BLaER1 treated with 17β-estradiol and CSF1 and Interleukin-3, amounts not matched to agents 10 nM and 100 nM (cell line): ENCODE measurements around the gene PAFAH1B1.

Source experiments
- H3K27ac ChIP-seq, 11 experiments: shearing (Covaris generic); formaldehyde crosslinking; 2 replicates each; pipeline ENCODE4 v1.8.1; 2022
- H3K27me3 ChIP-seq, 11 experiments: shearing (Covaris generic); formaldehyde crosslinking; 2 replicates each; pipeline ENCODE4 v1.8.1; 2022
- H3K36me3 ChIP-seq, 11 experiments: shearing (Covaris generic); formaldehyde crosslinking; 2 replicates each; pipeline ENCODE4 v1.8.1; 2022
- H3K4me1 ChIP-seq, 10 experiments: shearing (Covaris generic); formaldehyde crosslinking; 2 replicates each; pipeline ENCODE4 v1.8.1; 2022
- H3K4me2 ChIP-seq, 11 experiments: shearing (Covaris generic); formaldehyde crosslinking; 2 replicates each; pipeline ENCODE4 v1.8.1; 2022
- H3K4me3 ChIP-seq, 10 experiments: shearing (Covaris generic); formaldehyde crosslinking; 2 replicates each; pipeline ENCODE4 v1.8.1; 2022
- H3K9ac ChIP-seq, 11 experiments: shearing (Covaris generic); formaldehyde crosslinking; 2 replicates each; pipeline ENCODE4 v1.8.1; 2022
- H3K9me3 ChIP-seq, 11 experiments: shearing (Covaris generic); formaldehyde crosslinking; replicated peaks in 1 of 11; 2 replicates each; pipeline ENCODE4 v1.8.1; 2022
- H4K20me1 ChIP-seq, 11 experiments: shearing (Covaris generic); formaldehyde crosslinking; 2 replicates each; pipeline ENCODE4 v1.8.1; 2022
- Cebpa-rat ChIP-seq, 11 experiments: shearing (Covaris generic); IDR thresholded peaks; 2 replicates each; pipeline ENCODE4 v1.8.1; 2022

The PAFAH1B1 gene

DNA sequence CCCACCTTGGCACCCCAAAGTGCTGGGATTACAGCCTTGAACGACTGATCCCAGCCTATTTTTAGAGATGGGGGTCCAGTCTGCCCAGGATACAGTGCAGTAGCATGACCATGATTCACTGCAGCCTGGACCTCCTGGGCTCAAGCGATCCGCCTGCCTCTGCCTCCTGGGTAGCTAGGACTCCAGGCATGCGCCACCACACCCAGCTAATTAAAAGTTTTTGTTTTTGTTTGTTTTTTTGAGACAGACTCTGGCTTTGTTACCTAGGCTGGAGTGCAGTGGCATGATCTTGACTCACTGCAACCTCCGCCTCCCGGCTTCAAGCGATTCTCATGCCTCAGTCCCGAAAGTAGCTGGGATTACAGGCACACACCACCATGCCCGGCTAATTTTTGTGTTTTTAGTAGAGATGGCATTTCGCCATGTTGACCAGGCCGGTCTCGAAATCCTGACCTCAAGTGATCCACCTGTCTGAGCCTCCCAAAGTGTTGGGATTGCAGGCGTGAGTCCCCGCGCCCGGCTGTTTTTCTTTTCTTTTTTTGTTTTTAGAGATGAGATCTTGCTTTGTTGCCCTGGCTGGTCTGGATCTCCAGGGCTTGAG, 2.3 kb upstream of the PAFAH1B1 start:
- H3K4me3 ChIP-seq, result no peak overlapping the region
- no peaks in the 10 kb centered on the region for H3K27me3 ChIP-seq
- no peaks in the 10 kb centered on the region; a peak in 1 of 22 replicates for H3K36me3 ChIP-seq
- H3K4me2 ChIP-seq, result no peak overlapping the region
- H3K27ac ChIP-seq, result no peak overlapping the region
- H3K9ac ChIP-seq, result no peak overlapping the region
- no peaks in the 10 kb centered on the region for H3K9me3 ChIP-seq
- TF ChIP-seq Cebpa-rat (IDR thresholded peaks at IDR 0.05), result no peak
- H4K20me1 ChIP-seq, result peaks cover 18 to 21% (median 20%) of the 10 kb centered on the region in 11 experiments
- H3K4me1 ChIP-seq, result peaks cover 9 to 26% (median 22%) of the 10 kb centered on the region in 10 experiments

DNA sequence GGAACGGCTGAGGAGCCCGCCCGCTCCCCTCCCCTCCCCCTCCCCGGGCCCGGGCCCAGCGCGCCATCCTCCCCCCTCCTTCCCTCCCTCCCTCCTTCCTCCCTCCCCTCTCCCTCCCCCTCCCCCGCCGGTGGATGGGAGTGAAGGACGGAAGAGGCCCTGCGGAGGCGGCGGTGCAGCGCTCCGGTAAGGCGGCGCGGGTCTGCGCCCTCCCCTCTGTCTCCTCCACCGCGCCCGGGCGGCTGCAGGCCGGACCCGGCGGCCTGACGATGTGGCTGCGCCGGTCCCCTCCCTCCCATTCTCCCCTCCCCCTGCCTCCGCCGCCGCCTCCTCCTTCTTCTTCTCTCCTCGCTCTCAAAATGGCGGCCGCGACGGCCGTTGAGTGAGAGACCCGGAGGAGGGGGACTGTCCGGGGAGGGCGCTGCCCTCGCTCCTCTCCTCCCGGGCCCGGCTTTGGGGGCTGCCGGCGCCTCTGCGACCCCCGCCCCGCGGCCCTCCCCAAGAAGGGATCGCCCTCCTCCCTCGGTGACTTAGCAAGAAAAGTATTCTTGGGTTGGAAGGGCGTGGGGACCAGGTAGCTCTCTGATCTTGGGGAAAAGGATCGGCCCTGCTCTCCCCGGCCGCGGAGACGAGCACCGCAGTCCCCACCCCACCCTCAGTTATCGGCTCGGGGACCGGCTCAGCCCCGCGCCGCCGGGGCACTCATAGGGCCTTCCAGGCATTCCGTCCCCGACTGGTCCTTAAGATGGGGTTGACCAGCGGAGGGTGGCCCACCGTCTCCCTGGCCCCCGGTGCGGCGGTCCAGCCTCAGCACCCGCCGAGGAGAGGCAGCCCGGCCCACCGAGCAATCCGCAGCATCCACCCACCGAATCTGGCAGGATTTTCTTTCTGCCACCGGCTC, 617 bp downstream of the PAFAH1B1 start:
- peaks cover 17 to 50% (median 38%) of the 10 kb centered on the region in 10 experiments for H3K4me1 ChIP-seq
- H3K9me3 ChIP-seq, result no peaks in the 10 kb centered on the region
- TF ChIP-seq Cebpa-rat (IDR thresholded peaks at IDR 0.05), result no peak
- peak overlapping the region; percentile 79 to 97 (median 95) for H3K27ac ChIP-seq
- peaks cover 48 to 51% (median 49%) of the 10 kb centered on the region in 11 experiments for H4K20me1 ChIP-seq
- H3K4me3 ChIP-seq, result peak overlapping the region; percentile 95 to 100 (median 98)
- H3K36me3 ChIP-seq, result peaks cover 0 to 24% (median 8%) of the 10 kb centered on the region in 11 experiments; a peak in 11 of 22 replicates
- no peaks in the 10 kb centered on the region for H3K27me3 ChIP-seq
- H3K9ac ChIP-seq, result peak overlapping the region; percentile 88 to 99 (median 98)
- H3K4me2 ChIP-seq, result peak overlapping the region; percentile 78 to 99 (median 93)

DNA sequence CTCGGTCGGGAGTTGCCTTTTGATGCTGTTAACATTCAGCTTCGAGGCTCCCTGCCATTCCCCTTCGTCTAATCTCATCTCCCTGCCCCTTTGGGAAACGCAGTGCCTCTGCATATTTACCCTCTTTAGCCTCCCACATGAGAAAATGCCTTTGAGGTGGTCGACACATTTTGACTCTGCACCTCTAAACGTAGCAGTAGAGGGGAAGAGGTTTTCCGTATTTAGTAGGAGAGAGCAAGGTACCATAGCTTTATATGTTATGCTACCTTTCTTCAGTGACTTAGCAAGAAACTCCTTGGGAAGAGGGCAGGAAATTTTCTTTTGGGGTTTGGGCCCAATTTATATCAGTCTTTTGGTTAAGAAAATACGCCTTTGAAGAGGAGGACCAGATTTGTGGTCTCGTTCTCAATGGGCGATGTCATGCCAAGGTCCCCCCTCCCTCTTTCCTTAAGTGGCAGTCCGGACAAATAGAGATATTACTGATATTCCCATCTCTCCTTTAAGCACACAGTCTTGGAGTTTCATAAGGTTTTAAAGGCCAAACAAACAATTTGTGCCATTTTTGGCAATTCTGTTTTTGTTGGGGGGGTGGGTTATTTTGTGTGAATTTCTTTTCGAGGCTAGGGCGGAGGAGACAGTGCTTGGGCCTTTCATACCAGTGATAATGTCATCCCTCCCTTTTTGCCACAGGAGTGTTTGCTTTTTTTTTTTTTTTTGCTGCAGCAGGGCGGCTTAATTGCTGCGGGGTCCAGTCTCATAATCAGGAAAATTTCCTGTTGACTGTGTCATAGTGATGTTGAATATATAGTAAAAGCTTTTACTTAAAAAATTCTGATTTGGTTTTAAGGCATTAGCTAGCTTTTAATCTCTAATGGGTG, 1.5 kb downstream of the PAFAH1B1 start:
- Histone ChIP-seq H3K4me3 (peak overlapping the region; percentile 95 to 100 (median 98)), H3K9me3 (no peaks in the 10 kb centered on the region), H4K20me1 (peaks cover 56 to 59% (median 58%) of the 10 kb centered on the region in 11 experiments), H3K9ac (peak overlapping the region; percentile 88 to 99 (median 98)), H3K4me1 (peaks cover 17 to 54% (median 38%) of the 10 kb centered on the region in 10 experiments), H3K4me2 (peak overlapping the region; percentile 78 to 99 (median 93)), H3K27me3 (no peaks in the 10 kb centered on the region), H3K36me3 (peaks cover 0 to 33% (median 12%) of the 10 kb centered on the region in 11 experiments; a peak in 14 of 22 replicates), H3K27ac (peak overlapping the region; percentile 79 to 97 (median 95))
- TF ChIP-seq Cebpa-rat (IDR thresholded peaks at IDR 0.05), result no peak

DNA sequence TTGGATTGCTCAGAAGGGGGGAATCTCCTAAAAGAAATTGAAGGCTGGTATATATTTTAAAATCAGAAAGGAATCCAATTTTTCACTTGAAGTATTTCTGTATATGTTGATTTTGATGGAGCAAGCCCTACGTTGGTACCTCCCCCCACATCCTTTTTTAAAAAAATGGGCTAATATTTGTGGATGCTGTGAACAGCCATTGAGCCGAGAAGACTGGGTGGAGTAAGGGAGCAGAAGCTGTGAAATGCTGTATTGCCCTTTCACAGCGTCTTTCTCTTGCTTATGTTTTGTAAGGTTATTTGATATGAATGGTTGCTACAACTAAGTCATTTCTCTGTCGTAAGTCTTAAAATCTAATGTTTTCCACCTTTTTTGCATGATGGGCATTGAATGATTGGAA, 2.3 kb downstream of the PAFAH1B1 start:
- H3K9me3 ChIP-seq, result no peaks in the 10 kb centered on the region
- H3K4me3 ChIP-seq, result peak overlapping the region; percentile 95 to 100 (median 98)
- no peak for TF ChIP-seq Cebpa-rat (IDR thresholded peaks at IDR 0.05)
- peak overlapping the region; percentile 88 to 99 (median 98) for H3K9ac ChIP-seq
- peaks cover 0 to 36% (median 16%) of the 10 kb centered on the region in 11 experiments; a peak in 15 of 22 replicates for H3K36me3 ChIP-seq
- H3K4me2 ChIP-seq, result peak overlapping the region; percentile 78 to 99 (median 93)
- no peaks in the 10 kb centered on the region for H3K27me3 ChIP-seq
- H3K4me1 ChIP-seq, result peaks cover 17 to 54% (median 38%) of the 10 kb centered on the region in 10 experiments
- H3K27ac ChIP-seq, result peak overlapping the region in 10 of 11 experiments; percentile 11 to 97 (median 95); a peak in 8 of 22 replicates
- peaks cover 64 to 67% (median 66%) of the 10 kb centered on the region in 11 experiments for H4K20me1 ChIP-seq

DNA sequence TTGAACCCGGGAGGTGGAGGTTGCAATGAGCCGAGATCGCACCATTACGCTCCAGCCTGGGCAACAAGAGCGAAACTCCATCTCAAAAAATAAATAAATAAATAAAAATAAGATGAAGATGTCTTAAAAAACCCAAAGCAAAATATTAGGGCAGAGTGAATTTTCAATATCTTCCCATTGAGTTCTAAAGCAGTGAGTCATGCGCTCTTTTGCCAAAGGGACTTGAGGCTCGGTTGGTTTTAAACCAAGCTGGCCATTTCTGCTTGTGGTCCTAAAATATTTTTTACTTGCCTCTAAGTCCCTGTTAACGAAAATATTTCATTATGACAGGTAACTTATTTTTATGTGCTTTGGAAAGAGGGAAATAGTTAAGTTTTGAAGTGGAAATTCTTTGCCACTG, 4.7 kb downstream of the PAFAH1B1 start:
- Histone ChIP-seq H3K36me3 (peaks cover 3 to 58% (median 32%) of the 10 kb centered on the region in 11 experiments; a peak in 19 of 22 replicates), H3K9me3 (no peaks in the 10 kb centered on the region), H3K4me3 (no peak overlapping the region), H3K9ac (no peak overlapping the region), H3K27me3 (no peaks in the 10 kb centered on the region), H3K4me1 (peaks cover 8 to 49% (median 24%) of the 10 kb centered on the region in 10 experiments), H4K20me1 (peaks cover 89 to 91% (median 90%) of the 10 kb centered on the region in 11 experiments), H3K4me2 (peak overlapping the region in 5 of 11 experiments; percentile 5 to 99 (median 31); a peak in 4 of 22 replicates), H3K27ac (no peak overlapping the region)
- TF ChIP-seq Cebpa-rat (IDR thresholded peaks at IDR 0.05), result no peak

DNA sequence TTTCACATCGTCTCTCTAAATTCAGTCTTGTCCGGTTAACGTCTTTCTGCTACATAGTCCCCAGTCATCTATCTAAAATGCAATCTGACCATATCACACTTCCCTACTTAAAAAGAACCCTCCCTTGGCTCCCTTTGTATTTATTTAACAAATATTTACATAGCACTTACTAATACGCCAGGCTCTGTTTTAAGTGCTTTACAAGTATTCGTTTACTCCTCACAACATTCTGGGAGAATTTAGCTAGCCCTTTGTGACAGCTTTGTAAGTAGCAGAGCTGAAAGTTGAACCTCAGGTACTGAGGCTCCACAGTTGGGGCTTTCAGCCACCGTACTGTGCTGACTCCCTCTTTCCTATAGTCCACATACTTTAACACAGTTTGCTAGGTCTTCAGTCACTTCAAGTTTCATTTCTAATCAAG, 9.2 kb downstream of the PAFAH1B1 start:
- no peak overlapping the region for H3K9ac ChIP-seq

DNA sequence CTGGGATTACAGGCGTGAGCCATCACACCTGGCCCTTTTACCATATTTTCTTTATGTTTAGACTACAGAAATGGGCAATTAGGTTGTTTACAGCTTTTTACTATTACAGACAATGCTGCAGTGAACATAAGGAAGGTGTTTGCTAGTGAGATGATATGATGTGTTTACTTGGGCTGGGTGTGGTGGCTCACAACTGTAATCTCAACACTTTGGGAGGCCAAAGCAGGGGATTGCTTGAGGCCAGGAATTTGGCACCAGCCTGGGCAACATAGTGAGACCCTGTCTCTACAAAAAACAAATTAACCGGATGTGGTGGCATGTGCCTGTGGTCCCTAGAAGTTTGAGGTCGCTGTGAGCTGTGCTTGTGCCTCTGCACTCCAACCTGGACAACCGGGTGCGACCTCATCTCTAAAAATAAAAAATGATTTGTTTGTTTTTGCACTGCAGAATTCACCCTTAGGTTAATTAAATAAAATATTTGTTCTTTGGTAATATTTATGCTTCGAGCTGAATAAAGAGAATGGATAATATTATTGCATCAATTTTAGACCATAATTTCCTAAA, 15.0 kb downstream of the PAFAH1B1 start:
- H3K27me3 ChIP-seq, result no peaks in the 10 kb centered on the region
- H3K27ac ChIP-seq, result no peak overlapping the region
- H3K9me3 ChIP-seq, result no peaks in the 10 kb centered on the region
- H3K9ac ChIP-seq, result no peak overlapping the region
- no peak for TF ChIP-seq Cebpa-rat (IDR thresholded peaks at IDR 0.05)
- H4K20me1 ChIP-seq, result peaks cover 99 to 100% (median 100%) of the 10 kb centered on the region in 11 experiments
- 0 out of 22 replicates have a peak overlapping the region, but pooled peaks of 1 of the 11 experiments have one; percentile 18 for H3K4me2 ChIP-seq
- H3K36me3 ChIP-seq, result peaks cover 26 to 74% (median 55%) of the 10 kb centered on the region in 11 experiments
- H3K4me1 ChIP-seq, result peaks cover 0 to 37% (median 6%) of the 10 kb centered on the region in 10 experiments; a peak in 7 of 20 replicates
- H3K4me3 ChIP-seq, result no peak overlapping the region

More for the DNA sequence above, 9.2 kb downstream of the PAFAH1B1 start:
- no peak overlapping the region for H3K4me2 ChIP-seq
- TF ChIP-seq Cebpa-rat (IDR thresholded peaks at IDR 0.05), result no peak
- H3K4me3 ChIP-seq, result no peak overlapping the region
- peaks cover 0 to 47% (median 7%) of the 10 kb centered on the region in 10 experiments; a peak in 9 of 20 replicates for H3K4me1 ChIP-seq
- no peaks in the 10 kb centered on the region for H3K27me3 ChIP-seq
- H3K9me3 ChIP-seq, result no peaks in the 10 kb centered on the region
- H3K36me3 ChIP-seq, result peaks cover 29 to 87% (median 63%) of the 10 kb centered on the region in 11 experiments
- H3K27ac ChIP-seq, result no peak overlapping the region
- H4K20me1 ChIP-seq, result peaks cover 100% of the 10 kb centered on the region in 11 experiments

DNA sequence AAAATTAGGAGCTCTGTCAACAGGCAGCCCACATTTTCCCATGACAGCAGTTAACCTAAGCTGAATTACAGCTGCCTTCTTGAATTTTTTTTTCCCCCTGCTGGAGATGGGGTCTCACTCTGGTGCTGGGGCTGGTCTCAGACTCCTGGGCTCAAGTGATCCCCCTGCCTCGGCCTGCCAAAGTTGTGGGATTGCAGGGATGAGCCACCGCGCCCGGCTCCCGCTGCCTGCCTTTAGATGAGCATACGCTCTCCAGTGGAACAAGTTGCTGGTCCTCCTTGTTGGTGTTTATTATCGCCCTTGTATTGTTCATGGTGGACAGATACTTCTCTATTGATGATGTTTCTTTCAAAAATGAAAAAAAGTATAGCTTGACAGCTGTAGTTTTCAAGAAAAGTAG, 15.6 kb downstream of the PAFAH1B1 start:
- Histone ChIP-seq H3K36me3 (peaks cover 31 to 74% (median 55%) of the 10 kb centered on the region in 11 experiments), H3K4me2 (no peak overlapping the region), H4K20me1 (peaks cover 99 to 100% (median 100%) of the 10 kb centered on the region in 11 experiments)

More for the DNA sequence above, 15.6 kb downstream of the PAFAH1B1 start:
- Histone ChIP-seq H3K27me3 (no peaks in the 10 kb centered on the region), H3K27ac (no peak overlapping the region), H3K9ac (no peak overlapping the region), H3K4me1 (peaks cover 0 to 36% (median 6%) of the 10 kb centered on the region in 10 experiments; a peak in 7 of 20 replicates), H3K9me3 (no peaks in the 10 kb centered on the region), H3K4me3 (no peak overlapping the region)
- no peak for TF ChIP-seq Cebpa-rat (IDR thresholded peaks at IDR 0.05)
